ENCODE measurements around the gene HLA-DRA.
A peak's percentile ranks its signal among the peaks of the same experiment; 100 is the strongest.

HLA-DRA gene

DNA sequence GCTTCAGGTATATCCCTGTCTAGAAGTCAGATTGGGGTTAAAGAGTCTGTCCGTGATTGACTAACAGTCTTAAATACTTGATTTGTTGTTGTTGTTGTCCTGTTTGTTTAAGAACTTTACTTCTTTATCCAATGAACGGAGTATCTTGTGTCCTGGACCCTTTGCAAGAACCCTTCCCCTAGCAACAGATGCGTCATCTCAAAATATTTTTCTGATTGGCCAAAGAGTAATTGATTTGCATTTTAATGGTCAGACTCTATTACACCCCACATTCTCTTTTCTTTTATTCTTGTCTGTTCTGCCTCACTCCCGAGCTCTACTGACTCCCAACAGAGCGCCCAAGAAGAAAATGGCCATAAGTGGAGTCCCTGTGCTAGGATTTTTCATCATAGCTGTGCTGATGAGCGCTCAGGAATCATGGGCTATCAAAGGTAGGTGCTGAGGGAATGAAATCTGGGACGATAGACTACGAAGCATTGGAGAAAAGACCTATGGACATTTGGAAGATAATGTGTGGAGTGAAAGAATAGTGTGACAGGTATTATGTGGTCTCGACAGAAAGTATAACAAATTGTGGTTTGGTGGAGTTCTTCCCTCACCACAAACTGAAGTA lies at the start of gene HLA-DRA:
Gene HLA-DRA (plus strand): TSS at position 286 of the 613 bp plus-strand sequence. CDS start 64 bp downstream, at position 350.
- DNase-seq, result peak; percentile 1

- no peak for DNase-seq
Observed at GRCh38 chr6:32391505-32391904, 48.2 kb upstream of the HLA-DRA start.

DNA sequence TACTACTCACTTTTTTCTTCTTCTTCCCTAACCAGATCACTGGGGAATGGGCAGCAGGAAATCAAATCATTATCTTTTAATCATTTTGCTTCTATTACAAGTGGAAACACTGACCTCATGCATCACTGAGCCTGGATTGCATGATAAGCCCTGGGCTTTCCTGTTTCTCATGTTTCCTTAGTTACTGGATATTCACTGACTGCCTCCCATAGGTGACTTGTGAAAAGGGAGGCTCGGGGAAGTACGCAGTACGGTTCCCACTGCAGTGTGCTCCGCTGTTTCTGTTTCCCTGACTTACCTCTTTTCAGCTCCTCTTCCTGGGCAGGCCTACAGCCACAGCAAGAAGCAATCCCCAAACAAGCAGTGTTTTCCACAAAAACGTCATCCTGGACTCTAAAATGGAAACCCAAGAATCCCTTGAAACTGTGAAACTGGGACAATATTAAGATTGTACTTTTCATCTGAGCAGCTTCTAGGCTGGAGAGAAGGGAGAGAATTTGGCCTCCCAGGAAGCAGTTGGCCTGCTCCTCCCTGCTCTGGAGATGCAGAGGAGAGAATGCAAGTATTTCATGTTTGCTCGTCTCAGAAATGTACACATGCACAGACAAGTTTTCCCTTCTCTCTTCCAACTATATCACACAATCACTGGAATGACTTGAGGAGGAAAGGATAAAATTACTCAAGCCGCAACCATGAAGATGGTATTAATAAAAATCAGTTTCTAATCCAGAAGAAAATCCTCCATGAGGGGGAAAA lies 45.8 kb upstream of the HLA-DRA start:
- no peak for DNase-seq

- no peak for DNase-seq
Observed at GRCh38 chr6:32396028-32396427, 43.7 kb upstream of the HLA-DRA start.

GRCh38 chr6:32397252-32397920 lies 42.3 kb upstream of the HLA-DRA start:
- DNase-seq, result no peak

- no peak for DNase-seq
Observed at GRCh38 chr6:32401284-32401963, 38.3 kb upstream of the HLA-DRA start.

DNA sequence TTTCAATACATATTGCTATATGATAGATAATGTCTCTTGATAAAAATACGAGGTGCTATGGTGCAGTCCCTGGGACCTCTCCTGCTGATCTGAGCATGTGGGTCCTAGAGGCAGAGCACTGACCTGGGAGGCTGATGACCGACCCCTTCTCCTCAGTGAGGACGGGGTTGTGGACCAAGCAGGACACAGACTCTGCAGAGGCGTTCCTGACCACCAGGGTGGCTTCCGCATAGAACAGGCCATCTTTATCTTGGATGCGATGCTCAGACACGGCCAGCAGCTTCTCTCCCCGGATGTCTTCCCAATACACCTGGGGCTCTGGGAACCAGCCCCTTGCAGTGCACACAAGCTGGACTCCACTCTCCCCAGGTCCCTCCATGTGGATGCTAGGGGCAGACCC lies 36.9 kb upstream of the HLA-DRA start:
- DNase-seq, result no peak

- DNase-seq, result no peak
Observed at GRCh38 chr6:32405656-32406055, 34.0 kb upstream of the HLA-DRA start.

DNA sequence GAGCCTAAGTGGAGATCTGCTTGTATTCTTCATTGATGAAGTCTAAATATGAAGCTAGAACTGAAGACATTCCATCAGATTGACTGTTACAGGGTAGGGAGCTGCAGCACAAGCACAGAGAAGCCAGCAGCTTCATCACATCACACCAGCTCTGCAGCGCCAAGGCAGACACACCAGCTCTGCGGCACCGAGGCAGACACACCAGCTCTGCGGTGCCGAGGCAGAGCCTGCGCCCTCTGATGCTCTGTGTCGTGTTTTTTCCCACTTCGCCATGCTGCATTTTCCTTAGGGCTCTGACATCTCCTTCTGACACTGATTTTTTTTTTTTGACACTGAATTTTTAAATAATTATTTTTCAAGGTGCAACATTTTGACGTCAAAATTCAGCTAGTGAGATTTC lies 33.5 kb upstream of the HLA-DRA start:
- no peak for DNase-seq

GRCh38 chr6:32406857-32407256 lies 32.8 kb upstream of the HLA-DRA start, which contains the start of gene BTNL2:
TSS of gene BTNL2 (minus strand) at chr6:32407181. CDS start at chr6:32407123, 58 bp downstream.
- DNase-seq, result no peak

- no peak for DNase-seq
Observed at GRCh38 chr6:32410906-32411305, 28.8 kb upstream of the HLA-DRA start.

- DNase-seq, result no peak
Observed at GRCh38 chr6:32411566-32412327, 27.9 kb upstream of the HLA-DRA start.

GRCh38 chr6:32413427-32414047 lies 26.1 kb upstream of the HLA-DRA start:
- DNase-seq, result peak; percentile 70

DNA sequence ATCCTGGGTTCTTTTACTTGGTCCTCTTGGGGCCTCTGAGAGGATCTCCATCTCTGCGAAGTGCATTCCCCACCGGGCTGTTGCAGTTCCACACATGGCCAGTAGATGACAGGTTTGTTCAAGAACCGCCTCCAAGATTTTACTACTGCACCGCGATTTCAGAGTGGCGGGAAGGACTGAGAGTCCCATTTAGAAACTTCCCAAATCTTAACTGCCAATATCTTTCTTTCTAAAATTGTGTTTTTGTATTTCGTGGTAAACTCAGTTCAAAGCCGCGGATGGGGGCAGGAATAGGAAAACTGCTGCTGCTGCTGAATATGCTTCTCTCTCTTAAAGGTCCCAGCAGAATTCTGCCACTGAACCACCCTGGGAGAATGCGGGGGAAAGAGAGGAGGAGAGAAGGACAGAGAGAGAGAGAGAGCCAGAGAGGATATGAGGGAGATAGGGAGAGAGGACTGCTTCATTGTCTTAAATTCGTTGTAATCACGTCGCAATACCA lies 24.1 kb upstream of the HLA-DRA start:
- DNase-seq, result peak; percentile 53

- no peak for DNase-seq
Observed at GRCh38 chr6:32416036-32416435, 23.7 kb upstream of the HLA-DRA start.

GRCh38 chr6:32424589-32425300 lies 14.9 kb upstream of the HLA-DRA start:
- no peak for DNase-seq

- DNase-seq, result no peak
Observed at GRCh38 chr6:32426338-32426737, 13.3 kb upstream of the HLA-DRA start.

DNA sequence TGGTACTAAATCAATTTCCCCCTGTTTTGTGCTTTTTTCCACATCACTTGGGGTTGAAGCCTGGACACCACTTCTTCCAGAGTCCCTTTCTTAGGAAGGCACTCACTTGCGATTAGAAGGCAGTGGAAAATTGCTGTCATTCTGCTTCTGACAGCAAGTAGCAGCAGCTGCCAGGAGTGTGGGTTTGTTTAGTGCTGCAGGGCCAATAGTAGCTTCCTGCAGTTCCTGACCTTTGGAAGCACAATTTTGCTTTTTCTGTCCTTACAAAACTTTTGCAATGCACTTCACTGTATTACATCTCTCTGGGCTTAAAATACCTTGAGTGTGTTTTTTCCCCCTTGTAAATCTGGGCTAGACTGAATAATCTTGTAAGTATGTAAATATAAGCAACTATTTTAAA lies 12.5 kb upstream of the HLA-DRA start:
- no peak for DNase-seq

GRCh38 chr6:32427934-32428474 lies 11.7 kb upstream of the HLA-DRA start:
- no peak for DNase-seq

GRCh38 chr6:32430179-32430578 lies 9.5 kb upstream of the HLA-DRA start:
- no peak for DNase-seq

- no peak for DNase-seq
Observed at GRCh38 chr6:32431142-32431541, 8.5 kb upstream of the HLA-DRA start.

All from NCI-H2171 treated with DMSO at 0.1 percent for 48 hours (cell line).